Measurements from ENCODE around the gene CALM3.

The CALM3 gene

GRCh38 chr19:46600384-46601317 is 479 bp upstream of the CALM3 start:
- peak; percentile 95 for DNase-seq

GRCh38 chr19:46602392-46603194 is 1.5 kb downstream of the CALM3 start:
- no peak for DNase-seq

GRCh38 chr19:46603195-46603637 is 2.1 kb downstream of the CALM3 start:
- no peak for DNase-seq

GRCh38 chr19:46603752-46604231 is 2.7 kb downstream of the CALM3 start:
- DNase-seq = no peak

GRCh38 chr19:46604781-46605355 is 3.7 kb downstream of the CALM3 start:
- DNase-seq = no peak

- no peak for DNase-seq
Observed at GRCh38 chr19:46605356-46605821, 4.3 kb downstream of the CALM3 start.

GRCh38 chr19:46606019-46606418 is 4.9 kb downstream of the CALM3 start:
- DNase-seq = no peak

- no peak for DNase-seq
Observed at GRCh38 chr19:46606681-46607447, 5.7 kb downstream of the CALM3 start.

- no peak for DNase-seq
Observed at GRCh38 chr19:46607448-46607841, 6.3 kb downstream of the CALM3 start.

- DNase-seq = no peak
Observed at GRCh38 chr19:46608178-46608577, 7.0 kb downstream of the CALM3 start.

- no peak for DNase-seq
Observed at GRCh38 chr19:46608581-46609345, 7.6 kb downstream of the CALM3 start.

- DNase-seq = no peak
Observed at GRCh38 chr19:46609511-46610412, 8.6 kb downstream of the CALM3 start.

- DNase-seq = no peak
Observed at GRCh38 chr19:46610413-46610775, 9.3 kb downstream of the CALM3 start.

- DNase-seq = no peak
Observed at GRCh38 chr19:46610851-46611770, 10.0 kb downstream of the CALM3 start.

GRCh38 chr19:46611776-46612175 is 10.6 kb downstream of the CALM3 start:
- DNase-seq = no peak

- DNase-seq = no peak
Observed at GRCh38 chr19:46613525-46613924, 12.4 kb downstream of the CALM3 start.

- peak; percentile 78 for DNase-seq
Observed at GRCh38 chr19:46614114-46614722, 13.1 kb downstream of the CALM3 start.

- DNase-seq = no peak
Observed at GRCh38 chr19:46615966-46616365, 14.8 kb downstream of the CALM3 start.
